SK-N-MC (cell line): Measurements from ENCODE around the gene HOXB5.

Experiments used
- EZH2 ChIP-seq: fragments of 200-600 bp; sonication (generic); IDR thresholded peaks from one replicate; pipeline ENCODE4 v1.6.1; 2017; ENCODE audit warnings: antibody characterized with exemption
- FOXP2 ChIP-seq: optimal IDR thresholded peaks from 2 replicates; pipeline ENCODE3; 2011; ENCODE audit warnings: mild to moderate bottlenecking, moderate library complexity; ENCODE audit not compliant: insufficient read depth; ENCODE audit errors: extremely low read length, control extremely low read depth
- POLR2AphosphoS5 ChIP-seq: IDR thresholded peaks from 2 replicates; pipeline ENCODE4 v1.6.1; 2012; ENCODE audit warnings: mild to moderate bottlenecking, low read depth, low read length, borderline replicate concordance

- TF ChIP-seq EZH2 (no peak), POLR2AphosphoS5 (no peak), FOXP2 (no peak)
These were observed 3.9 kb upstream of the HOXB5 start for GRCh38 chr17:48597528-48597777.
